Measurements from ENCODE around the gene HS1BP3.

Gene HS1BP3

DNA sequence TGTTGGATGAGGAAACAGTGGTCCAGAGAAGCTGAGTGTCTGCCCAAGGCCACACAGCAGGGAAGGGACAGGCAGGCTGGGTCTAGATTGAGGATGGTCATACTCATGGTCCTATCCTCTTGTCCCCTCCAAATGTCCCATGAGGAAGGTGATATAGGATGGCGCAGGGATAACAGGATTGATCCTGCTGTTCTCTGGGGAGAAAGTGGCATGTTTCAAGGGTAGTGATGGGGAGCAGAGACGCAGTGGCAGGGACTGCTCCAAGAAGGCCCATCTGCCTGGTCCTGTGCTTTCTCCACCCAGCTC lies 24.6 kb downstream of the HS1BP3 start:
- DNase-seq (ENCODE audit: low read depth), result no peak
- H3K4me3 ChIP-seq (ENCODE audit: control insufficient read depth, low read depth, low read length), result no peak overlapping the region
- TF ChIP-seq, protein P1, sequence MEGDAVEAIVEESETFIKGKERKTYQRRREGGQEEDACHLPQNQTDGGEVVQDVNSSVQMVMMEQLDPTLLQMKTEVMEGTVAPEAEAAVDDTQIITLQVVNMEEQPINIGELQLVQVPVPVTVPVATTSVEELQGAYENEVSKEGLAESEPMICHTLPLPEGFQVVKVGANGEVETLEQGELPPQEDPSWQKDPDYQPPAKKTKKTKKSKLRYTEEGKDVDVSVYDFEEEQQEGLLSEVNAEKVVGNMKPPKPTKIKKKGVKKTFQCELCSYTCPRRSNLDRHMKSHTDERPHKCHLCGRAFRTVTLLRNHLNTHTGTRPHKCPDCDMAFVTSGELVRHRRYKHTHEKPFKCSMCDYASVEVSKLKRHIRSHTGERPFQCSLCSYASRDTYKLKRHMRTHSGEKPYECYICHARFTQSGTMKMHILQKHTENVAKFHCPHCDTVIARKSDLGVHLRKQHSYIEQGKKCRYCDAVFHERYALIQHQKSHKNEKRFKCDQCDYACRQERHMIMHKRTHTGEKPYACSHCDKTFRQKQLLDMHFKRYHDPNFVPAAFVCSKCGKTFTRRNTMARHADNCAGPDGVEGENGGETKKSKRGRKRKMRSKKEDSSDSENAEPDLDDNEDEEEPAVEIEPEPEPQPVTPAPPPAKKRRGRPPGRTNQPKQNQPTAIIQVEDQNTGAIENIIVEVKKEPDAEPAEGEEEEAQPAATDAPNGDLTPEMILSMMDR (IDR thresholded peaks at IDR 0.05; ENCODE audit: control insufficient read depth, insufficient read depth, low read depth, low read length, missing control alignments), result no peak

DNA sequence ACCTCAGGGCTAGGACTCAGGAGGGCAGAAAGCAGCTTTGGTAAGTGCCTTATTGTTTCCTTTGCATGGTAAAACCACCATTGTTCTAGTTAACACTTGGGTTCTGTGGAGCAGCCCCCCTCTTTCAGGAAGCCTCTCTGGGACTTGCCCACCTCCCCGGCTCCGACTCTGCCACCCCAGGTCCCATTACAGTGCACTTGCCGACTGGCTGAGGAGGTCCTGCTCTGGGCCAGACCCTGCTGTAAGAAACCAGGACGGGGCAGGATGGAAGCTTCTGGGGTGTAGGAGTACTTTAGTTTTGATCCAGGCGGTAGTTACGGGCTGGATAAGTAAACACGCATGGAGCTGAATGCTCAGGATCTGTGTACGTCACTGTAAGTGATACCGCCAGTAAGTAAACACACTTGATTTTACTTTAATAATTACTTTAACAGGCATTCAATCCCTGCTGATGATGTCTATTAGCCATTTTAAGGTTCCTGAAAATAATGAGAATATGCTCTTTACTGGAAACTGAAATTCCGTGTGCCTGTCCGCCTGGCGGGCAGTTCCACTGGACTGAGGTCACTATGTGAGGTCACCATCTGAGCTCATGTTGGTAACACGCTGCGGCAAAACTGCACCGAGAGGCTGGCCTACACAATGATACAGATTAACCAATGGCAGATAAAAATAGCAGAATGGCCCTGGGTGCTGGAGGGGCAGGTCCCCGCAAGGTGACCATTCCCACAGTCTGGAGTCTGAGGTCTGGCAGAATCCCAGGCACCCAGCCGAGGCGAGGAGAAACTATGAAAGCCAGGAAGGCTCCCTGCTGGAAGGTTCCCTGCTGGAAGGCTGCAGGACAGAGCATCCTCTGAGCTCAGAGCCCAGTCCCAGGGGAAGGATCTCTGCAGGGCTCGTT lies 25.2 kb downstream of the HS1BP3 start:
- H3K4me3 ChIP-seq (ENCODE audit: control insufficient read depth, low read depth, low read length), result no peak overlapping the region
- DNase-seq (ENCODE audit: low read depth), result no peak
- TF ChIP-seq, protein P1 (IDR thresholded peaks at IDR 0.05; ENCODE audit: control insufficient read depth, insufficient read depth, low read depth, low read length, missing control alignments), result no peak

DNA sequence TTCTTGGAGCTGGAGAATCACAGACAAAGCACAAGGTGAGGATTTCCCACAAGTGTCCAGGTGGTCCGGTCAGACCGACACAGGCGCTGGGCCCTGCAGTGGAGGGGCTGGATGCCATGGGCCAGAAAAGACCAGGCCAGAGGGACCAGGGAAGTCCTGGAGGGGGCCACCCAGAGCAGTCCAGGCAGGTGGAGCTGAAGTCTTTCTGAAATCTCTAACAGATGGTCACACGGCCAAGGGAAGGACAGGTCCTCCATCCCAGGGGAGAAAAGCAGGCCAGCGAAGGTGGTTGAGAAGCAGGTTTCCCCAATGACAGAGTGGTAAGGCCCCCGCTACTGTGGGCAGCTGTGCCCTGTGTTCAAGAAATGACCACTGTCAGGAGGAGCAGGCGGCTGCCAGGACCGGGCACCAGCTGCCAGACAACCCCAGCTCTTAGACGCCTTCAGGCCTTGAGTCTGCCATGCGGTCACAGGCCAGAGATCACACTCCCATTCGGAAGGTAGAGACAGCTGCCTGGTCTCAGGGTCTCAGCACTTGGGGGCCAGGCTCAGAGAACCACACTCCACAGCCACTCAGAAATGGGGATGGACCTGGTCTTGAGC lies 25.9 kb downstream of the HS1BP3 start:
- TF ChIP-seq, protein P1 (IDR thresholded peaks at IDR 0.05; ENCODE audit: control insufficient read depth, insufficient read depth, low read depth, low read length, missing control alignments), result no peak
- no peak overlapping the region for H3K4me3 ChIP-seq (ENCODE audit: control insufficient read depth, low read depth, low read length)
- DNase-seq (ENCODE audit: low read depth), result no peak

DNA sequence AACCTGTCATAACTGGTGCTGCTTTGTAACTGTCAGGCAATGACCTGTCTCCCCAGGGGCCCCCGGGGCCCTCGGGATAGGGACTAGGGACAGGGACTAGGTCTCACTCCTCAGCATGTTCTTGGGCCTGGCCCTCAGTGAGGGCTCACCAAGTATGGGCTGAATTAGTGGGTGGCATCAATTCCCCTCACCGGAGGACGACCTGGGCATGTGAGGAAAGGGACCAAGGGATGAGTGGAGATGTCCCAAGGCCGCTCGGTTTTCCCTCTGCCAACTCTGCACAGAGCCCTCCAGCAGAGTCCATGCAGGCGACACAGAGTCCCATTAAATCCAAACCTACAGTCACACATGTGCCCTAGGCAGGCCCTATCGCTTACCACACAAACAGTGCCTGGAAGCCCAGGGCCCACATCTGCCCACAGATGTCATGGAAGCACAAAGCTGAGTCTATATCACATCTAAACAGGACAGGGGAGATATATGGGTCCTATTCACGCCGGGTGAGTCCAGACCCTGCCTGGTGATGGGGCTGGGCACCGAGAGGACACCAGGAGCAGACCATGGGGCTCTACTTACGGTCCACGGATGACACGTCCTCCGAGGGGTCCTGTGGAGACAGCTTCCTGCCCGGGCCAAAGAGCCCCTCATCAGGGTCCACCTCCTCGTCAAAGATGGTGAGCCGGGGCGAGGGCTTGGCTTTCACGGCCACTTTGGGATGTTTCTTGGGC lies 26.6 kb downstream of the HS1BP3 start:
- TF ChIP-seq, protein P1 (IDR thresholded peaks at IDR 0.05; ENCODE audit: control insufficient read depth, insufficient read depth, low read depth, low read length, missing control alignments), result no peak
- no peak overlapping the region for H3K4me3 ChIP-seq (ENCODE audit: control insufficient read depth, low read depth, low read length)
- DNase-seq (ENCODE audit: low read depth), result no peak

DNA sequence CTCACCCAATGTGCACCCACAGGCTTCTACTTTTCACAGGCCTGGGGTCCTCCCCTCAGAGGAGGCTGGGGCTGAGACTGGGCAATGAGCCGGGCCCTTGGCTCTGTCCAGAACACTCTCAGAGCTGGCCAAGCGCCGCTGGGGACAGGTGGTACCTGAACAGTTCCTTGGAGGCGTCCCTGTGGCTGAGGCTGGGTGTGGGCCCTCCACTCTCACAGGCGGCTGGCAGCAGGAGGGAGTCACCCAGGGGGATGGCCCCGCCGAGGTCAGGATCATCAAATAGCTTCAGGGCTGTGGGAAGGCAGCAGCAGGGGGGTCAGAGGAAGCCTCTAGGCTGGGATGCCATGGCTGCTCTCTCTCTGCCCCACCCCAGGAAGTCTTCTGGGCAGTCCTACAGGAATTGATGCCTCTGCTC lies 27.1 kb downstream of the HS1BP3 start:
- TF ChIP-seq, protein P1 (IDR thresholded peaks at IDR 0.05; ENCODE audit: control insufficient read depth, insufficient read depth, low read depth, low read length, missing control alignments), result no peak
- no peak overlapping the region for H3K4me3 ChIP-seq (ENCODE audit: control insufficient read depth, low read depth, low read length)
- DNase-seq (ENCODE audit: low read depth), result no peak

DNA sequence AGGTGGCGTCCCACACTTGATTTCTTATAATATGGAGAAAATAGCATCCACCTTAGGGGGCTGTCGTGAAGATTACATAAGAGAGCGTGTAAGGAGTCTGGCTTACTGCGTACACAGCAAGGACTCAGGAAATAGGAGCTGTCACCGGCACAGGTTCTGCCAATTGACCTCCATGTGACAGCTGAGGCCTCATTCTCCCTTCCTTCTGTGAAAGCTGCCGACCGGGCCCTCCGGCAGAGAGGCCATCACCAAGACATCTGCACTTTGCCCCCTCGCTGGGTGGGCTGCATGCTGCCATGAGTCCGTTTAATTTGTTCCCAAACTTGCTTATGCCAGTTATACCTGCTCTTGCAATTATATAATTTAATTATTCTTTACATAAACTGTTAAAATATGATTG lies 27.7 kb downstream of the HS1BP3 start:
- DNase-seq (ENCODE audit: low read depth), result no peak
- no peak overlapping the region for H3K4me3 ChIP-seq (ENCODE audit: control insufficient read depth, low read depth, low read length)
- TF ChIP-seq, protein P1 (IDR thresholded peaks at IDR 0.05; ENCODE audit: control insufficient read depth, insufficient read depth, low read depth, low read length, missing control alignments), result no peak
